Esophagus squamous epithelium (tissue), 4 donors: ENCODE results near the gene C8A.

Experiments used
- POLR2A ChIP-seq, 4 donors: fragments of 450-650 bp; IDR thresholded peaks; one replicate each; pipeline ENCODE4 v1.6.1; 2017; ENCODE audit warnings: antibody characterized with exemption in 4 of 4, mild to moderate bottlenecking in 4 of 4, moderate library complexity in 3 of 4
- TF ChIP-seq, protein P1 (sequence below), 6 experiments: fragments of 450-650 bp in 4 of 6; fragments of 200-600 bp in 2 of 6; sonication (generic) in 2 of 6; IDR thresholded peaks; one replicate each; pipeline ENCODE4 v1.5.1; 2016 to 2019; ENCODE audit warnings: antibody characterized with exemption in 6 of 6, mild to moderate bottlenecking in 4 of 6, moderate library complexity in 4 of 6

GRCh38 chr1:56811331-56811730 lies 43.3 kb upstream of the C8A start:
- TF ChIP-seq, protein P1, sequence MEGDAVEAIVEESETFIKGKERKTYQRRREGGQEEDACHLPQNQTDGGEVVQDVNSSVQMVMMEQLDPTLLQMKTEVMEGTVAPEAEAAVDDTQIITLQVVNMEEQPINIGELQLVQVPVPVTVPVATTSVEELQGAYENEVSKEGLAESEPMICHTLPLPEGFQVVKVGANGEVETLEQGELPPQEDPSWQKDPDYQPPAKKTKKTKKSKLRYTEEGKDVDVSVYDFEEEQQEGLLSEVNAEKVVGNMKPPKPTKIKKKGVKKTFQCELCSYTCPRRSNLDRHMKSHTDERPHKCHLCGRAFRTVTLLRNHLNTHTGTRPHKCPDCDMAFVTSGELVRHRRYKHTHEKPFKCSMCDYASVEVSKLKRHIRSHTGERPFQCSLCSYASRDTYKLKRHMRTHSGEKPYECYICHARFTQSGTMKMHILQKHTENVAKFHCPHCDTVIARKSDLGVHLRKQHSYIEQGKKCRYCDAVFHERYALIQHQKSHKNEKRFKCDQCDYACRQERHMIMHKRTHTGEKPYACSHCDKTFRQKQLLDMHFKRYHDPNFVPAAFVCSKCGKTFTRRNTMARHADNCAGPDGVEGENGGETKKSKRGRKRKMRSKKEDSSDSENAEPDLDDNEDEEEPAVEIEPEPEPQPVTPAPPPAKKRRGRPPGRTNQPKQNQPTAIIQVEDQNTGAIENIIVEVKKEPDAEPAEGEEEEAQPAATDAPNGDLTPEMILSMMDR (IDR thresholded peaks at IDR 0.05) = no peak
- TF ChIP-seq POLR2A (IDR thresholded peaks at IDR 0.05) = no peak
